Measurements from ENCODE around the gene RALGAPA1. TPM values are rescaled to one million over a fixed set of nuclear protein-coding genes. Genes with fewer than 3 reads are reported as not detected.
A peak's percentile ranks its signal among the peaks of the same experiment; 100 is the strongest.

RALGAPA1 gene
- total and polyA plus RNA-seq, 2 of the 13 experiments (the other 11 are each of a cell fraction or from before 2014, with no cell fraction given), result 65.0 to 89.2 TPM

- peak; percentile 9; the same call in 1 of the 2 replicates for TF ChIP-seq PATZ1 (CRISPR knock-in tag; IDR thresholded peaks at IDR 0.05)
- TF ChIP-seq ADNP (CRISPR knock-in tag; IDR thresholded peaks at IDR 0.05), result no peak
- TF ChIP-seq MAZ (IDR thresholded peaks at IDR 0.05; ENCODE audit: borderline replicate concordance, low read depth, low read length), result no peak
- 0 out of 2 replicates have a peak, but pooled peaks have one; percentile 39 for TF ChIP-seq MAZ (CRISPR knock-in tag; IDR thresholded peaks at IDR 0.05; ENCODE audit: low read depth)
- TF ChIP-seq FOXA1 (IDR thresholded peaks at IDR 0.05), result peak; percentile 97
- peak; percentile 97 for TF ChIP-seq FOXA1 (CRISPR knock-in tag; IDR thresholded peaks at IDR 0.05)
- TF ChIP-seq HMG20B (CRISPR knock-in tag; conservative IDR thresholded peaks at IDR 0.05), result peak; percentile 80
- peak; percentile 77 for TF ChIP-seq DRAP1 (CRISPR knock-in tag; IDR thresholded peaks at IDR 0.05)
- no peak for TF ChIP-seq ZNF280D (CRISPR knock-in tag; IDR thresholded peaks at IDR 0.05)
- TF ChIP-seq SMAD3 (CRISPR knock-in tag; IDR thresholded peaks at IDR 0.05), result peak; percentile 82
- no peak for TF ChIP-seq GPN1 (CRISPR knock-in tag; IDR thresholded peaks at IDR 0.05; ENCODE audit: borderline replicate concordance)
- TF ChIP-seq GATA4 (IDR thresholded peaks at IDR 0.05; ENCODE audit: borderline replicate concordance, low read depth), result peak; percentile 54; the same call in 1 of the 2 replicates
- TF ChIP-seq NCOA2 (CRISPR knock-in tag; IDR thresholded peaks at IDR 0.05), result peak; percentile 91
- 0 out of 2 replicates have a peak, but pooled peaks have one; percentile 65 for TF ChIP-seq TCF7 (IDR thresholded peaks at IDR 0.05; ENCODE audit: low read depth)
- TF ChIP-seq ELF3 (CRISPR knock-in tag; IDR thresholded peaks at IDR 0.05), result peak; percentile 89
- TF ChIP-seq SOX5 (CRISPR knock-in tag; IDR thresholded peaks at IDR 0.05; ENCODE audit: borderline replicate concordance), result peak; percentile 94
- TF ChIP-seq ZNF629 (CRISPR knock-in tag; conservative IDR thresholded peaks at IDR 0.05), result 0 out of 2 replicates have a peak, but pooled peaks have one; percentile 9
- no peak; the same call in 1 of the 2 replicates for TF ChIP-seq HNF1A (IDR thresholded peaks at IDR 0.05; ENCODE audit: low read depth)
- TF ChIP-seq HNF1A (CRISPR knock-in tag; IDR thresholded peaks at IDR 0.05; ENCODE audit: borderline replicate concordance), result peak; percentile 65; the same call in 1 of the 2 replicates
- no peak for TF ChIP-seq SIN3B (IDR thresholded peaks at IDR 0.05; ENCODE audit: low read length)
- no peak for TF ChIP-seq RNF2 (conservative IDR thresholded peaks at IDR 0.05; ENCODE audit: low read depth)
- 0 out of 2 replicates have a peak, but pooled peaks have one; percentile 64 for TF ChIP-seq HOXA5 (CRISPR knock-in tag; IDR thresholded peaks at IDR 0.05)
Observed at GRCh38 chr14:35807131-35807961, 1.7 kb downstream of the RALGAPA1 start (continued).
